ENCODE data around the gene HTR2C. TPM values are rescaled to one million over a fixed set of nuclear protein-coding genes. Genes with fewer than 3 reads are reported as not detected.

Gene HTR2C
- polyA plus RNA-seq, 2 of the 4 experiments (the other 2 are of a cell fraction) = not detected

DNA sequence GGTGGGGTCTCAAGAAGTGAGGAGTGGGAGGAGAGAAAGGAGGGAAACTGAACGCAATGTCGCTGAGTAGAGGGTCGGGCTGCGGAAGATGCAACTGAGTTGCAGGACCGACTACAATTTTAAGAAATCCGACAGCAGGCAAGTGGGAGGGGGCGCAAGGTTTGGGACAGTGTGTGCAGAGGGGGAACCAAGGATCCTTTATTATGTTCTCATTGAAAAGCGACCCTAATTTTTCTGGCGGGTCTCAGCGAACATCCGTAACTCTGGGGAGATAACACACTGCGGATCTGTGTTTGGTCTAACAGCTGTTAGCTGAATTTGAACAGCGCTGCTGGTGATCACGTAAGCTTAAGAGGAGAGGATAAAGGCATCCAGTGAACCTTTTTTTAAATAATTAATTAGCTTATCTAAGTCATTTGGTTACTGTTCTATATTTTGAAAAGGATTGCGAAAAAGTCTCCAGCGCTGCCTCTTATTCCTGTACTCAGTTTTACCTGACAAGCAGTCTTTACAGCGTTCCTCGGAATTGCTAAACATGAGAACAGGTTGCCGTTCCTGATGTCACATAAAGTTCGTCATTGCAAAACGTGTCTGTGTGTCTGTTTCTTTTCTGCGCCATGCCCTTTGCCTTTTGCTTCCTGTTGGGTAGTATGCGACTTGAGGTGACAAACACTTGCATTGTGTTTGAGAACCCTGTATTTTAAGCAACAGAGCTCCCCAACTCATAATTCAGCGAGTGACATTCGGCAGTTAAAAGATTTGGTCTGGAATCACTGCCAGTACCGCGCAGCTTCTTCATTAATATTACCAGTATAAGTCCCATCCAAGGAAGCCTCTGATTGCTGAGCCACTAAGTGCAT, 1.3 kb downstream of the HTR2C start:
- no peak for FAIRE-seq
- Histone ChIP-seq H3K4me1 (no peaks in the 10 kb centered on the region), H3K9me3 (no peaks in the 10 kb centered on the region), H3K4me2 (no peak overlapping the region), H3K27ac (no peak overlapping the region), H3K4me3 (no peak overlapping the region)
- no peak for ATAC-seq
- WGBS (ENCODE audit: missing lambda C conversion rate) = 24% methylated on average over 24 of the region's 27 CpGs
- ChIA-PET POLR2A (no interaction called here), CTCF (interaction anchor here (0.7 kb wide), 1 partner anchor 10 kb away, joined by 3 read pairs; no protein-coding TSS in a partner anchor)
- TF ChIP-seq, protein P1, sequence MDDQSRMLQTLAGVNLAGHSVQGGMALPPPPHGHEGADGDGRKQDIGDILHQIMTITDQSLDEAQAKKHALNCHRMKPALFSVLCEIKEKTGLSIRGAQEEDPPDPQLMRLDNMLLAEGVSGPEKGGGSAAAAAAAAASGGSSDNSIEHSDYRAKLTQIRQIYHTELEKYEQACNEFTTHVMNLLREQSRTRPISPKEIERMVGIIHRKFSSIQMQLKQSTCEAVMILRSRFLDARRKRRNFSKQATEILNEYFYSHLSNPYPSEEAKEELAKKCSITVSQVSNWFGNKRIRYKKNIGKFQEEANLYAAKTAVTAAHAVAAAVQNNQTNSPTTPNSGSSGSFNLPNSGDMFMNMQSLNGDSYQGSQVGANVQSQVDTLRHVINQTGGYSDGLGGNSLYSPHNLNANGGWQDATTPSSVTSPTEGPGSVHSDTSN (IDR thresholded peaks at IDR 0.05) = no peak
- TF ChIP-seq, protein P2, sequence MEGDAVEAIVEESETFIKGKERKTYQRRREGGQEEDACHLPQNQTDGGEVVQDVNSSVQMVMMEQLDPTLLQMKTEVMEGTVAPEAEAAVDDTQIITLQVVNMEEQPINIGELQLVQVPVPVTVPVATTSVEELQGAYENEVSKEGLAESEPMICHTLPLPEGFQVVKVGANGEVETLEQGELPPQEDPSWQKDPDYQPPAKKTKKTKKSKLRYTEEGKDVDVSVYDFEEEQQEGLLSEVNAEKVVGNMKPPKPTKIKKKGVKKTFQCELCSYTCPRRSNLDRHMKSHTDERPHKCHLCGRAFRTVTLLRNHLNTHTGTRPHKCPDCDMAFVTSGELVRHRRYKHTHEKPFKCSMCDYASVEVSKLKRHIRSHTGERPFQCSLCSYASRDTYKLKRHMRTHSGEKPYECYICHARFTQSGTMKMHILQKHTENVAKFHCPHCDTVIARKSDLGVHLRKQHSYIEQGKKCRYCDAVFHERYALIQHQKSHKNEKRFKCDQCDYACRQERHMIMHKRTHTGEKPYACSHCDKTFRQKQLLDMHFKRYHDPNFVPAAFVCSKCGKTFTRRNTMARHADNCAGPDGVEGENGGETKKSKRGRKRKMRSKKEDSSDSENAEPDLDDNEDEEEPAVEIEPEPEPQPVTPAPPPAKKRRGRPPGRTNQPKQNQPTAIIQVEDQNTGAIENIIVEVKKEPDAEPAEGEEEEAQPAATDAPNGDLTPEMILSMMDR (IDR thresholded peaks at IDR 0.05) = no peak
- TF ChIP-seq NPAS2 (CRISPR knock-in tag; IDR thresholded peaks at IDR 0.05; ENCODE audit: borderline replicate concordance) (no peak), ESRRA (IDR thresholded peaks at IDR 0.05; ENCODE audit: borderline replicate concordance, low read length) (no peak), RFX5 (IDR thresholded peaks at IDR 0.05) (no peak), TFCP2L1 (CRISPR knock-in tag; IDR thresholded peaks at IDR 0.05) (no peak), ZC3H11A (IDR thresholded peaks at IDR 0.05) (no peak), HEYL (CRISPR knock-in tag; IDR thresholded peaks at IDR 0.05) (no peak), MAFK (IDR thresholded peaks at IDR 0.05; ENCODE audit: partially characterized antibody) (no peak), CEBPB (IDR thresholded peaks at IDR 0.05) (no peak), SREBF2 (IDR thresholded peaks at IDR 0.05) (no peak)
- TF ChIP-seq, protein P3, sequence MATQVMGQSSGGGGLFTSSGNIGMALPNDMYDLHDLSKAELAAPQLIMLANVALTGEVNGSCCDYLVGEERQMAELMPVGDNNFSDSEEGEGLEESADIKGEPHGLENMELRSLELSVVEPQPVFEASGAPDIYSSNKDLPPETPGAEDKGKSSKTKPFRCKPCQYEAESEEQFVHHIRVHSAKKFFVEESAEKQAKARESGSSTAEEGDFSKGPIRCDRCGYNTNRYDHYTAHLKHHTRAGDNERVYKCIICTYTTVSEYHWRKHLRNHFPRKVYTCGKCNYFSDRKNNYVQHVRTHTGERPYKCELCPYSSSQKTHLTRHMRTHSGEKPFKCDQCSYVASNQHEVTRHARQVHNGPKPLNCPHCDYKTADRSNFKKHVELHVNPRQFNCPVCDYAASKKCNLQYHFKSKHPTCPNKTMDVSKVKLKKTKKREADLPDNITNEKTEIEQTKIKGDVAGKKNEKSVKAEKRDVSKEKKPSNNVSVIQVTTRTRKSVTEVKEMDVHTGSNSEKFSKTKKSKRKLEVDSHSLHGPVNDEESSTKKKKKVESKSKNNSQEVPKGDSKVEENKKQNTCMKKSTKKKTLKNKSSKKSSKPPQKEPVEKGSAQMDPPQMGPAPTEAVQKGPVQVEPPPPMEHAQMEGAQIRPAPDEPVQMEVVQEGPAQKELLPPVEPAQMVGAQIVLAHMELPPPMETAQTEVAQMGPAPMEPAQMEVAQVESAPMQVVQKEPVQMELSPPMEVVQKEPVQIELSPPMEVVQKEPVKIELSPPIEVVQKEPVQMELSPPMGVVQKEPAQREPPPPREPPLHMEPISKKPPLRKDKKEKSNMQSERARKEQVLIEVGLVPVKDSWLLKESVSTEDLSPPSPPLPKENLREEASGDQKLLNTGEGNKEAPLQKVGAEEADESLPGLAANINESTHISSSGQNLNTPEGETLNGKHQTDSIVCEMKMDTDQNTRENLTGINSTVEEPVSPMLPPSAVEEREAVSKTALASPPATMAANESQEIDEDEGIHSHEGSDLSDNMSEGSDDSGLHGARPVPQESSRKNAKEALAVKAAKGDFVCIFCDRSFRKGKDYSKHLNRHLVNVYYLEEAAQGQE (IDR thresholded peaks at IDR 0.05) = no peak
- TF ChIP-seq, protein P4, sequence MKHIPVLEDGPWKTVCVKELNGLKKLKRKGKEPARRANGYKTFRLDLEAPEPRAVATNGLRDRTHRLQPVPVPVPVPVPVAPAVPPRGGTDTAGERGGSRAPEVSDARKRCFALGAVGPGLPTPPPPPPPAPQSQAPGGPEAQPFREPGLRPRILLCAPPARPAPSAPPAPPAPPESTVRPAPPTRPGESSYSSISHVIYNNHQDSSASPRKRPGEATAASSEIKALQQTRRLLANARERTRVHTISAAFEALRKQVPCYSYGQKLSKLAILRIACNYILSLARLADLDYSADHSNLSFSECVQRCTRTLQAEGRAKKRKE (CRISPR knock-in tag; IDR thresholded peaks at IDR 0.05; ENCODE audit: low read depth) = no peak
- TF ChIP-seq, protein P5, sequence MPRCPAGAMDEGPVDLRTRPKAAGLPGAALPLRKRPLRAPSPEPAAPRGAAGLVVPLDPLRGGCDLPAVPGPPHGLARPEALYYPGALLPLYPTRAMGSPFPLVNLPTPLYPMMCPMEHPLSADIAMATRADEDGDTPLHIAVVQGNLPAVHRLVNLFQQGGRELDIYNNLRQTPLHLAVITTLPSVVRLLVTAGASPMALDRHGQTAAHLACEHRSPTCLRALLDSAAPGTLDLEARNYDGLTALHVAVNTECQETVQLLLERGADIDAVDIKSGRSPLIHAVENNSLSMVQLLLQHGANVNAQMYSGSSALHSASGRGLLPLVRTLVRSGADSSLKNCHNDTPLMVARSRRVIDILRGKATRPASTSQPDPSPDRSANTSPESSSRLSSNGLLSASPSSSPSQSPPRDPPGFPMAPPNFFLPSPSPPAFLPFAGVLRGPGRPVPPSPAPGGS (IDR thresholded peaks at IDR 0.05) = no peak
- no peak for DNase-seq (ENCODE audit: low read depth in 1 of 2, low spot score in 1 of 2)

DNA sequence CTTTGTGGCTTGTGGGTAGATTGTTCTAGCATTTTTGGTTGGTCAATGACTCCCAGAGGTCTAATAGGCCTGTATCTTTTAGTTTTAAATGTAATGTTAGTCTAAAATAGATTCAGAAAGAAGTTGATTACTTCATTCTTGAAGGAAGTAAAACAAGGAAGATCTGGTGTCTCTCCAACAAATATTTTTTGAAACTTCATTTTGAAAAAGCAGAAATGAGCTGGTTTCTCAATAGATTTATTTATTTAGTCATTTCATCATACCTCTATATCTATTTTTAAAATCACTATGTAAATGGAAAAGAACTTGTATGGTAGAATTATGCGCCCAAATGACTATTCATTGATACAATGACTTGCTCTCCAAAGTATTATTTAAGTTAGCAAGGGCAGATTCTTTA, 7.2 kb downstream of the HTR2C start:
- DNase-seq (ENCODE audit: low read depth in 1 of 2, low spot score in 1 of 2) (no peak), FAIRE-seq (no peak), ATAC-seq (no peak)
- Histone ChIP-seq H3K4me2 (no peak overlapping the region), H3K4me1 (no peaks in the 10 kb centered on the region), H3K9me3 (no peaks in the 10 kb centered on the region), H3K27ac (no peak overlapping the region), H3K4me3 (no peak overlapping the region)
- POLR2A ChIA-PET = no interaction called here
- TF ChIP-seq GATA3 (IDR thresholded peaks at IDR 0.05; ENCODE audit: borderline replicate concordance) (no peak), FOSB (CRISPR knock-in tag; IDR thresholded peaks at IDR 0.05) (no peak)
- WGBS (ENCODE audit: missing lambda C conversion rate) = 30% methylated on average over 1 of the region's 1 CpG
- CTCF ChIA-PET = no interaction called here

Data from A549 (cell line).